Esophagus mucosa (tissue), 1 donor: ENCODE results near the gene RERE. TPM values are rescaled to one million over a fixed set of nuclear protein-coding genes. Genes with fewer than 3 reads are reported as not detected.

Experiments used
- ATAC-seq: fragments of 200-7000 bp; cut with Tn5 transposase; one replicate; pipeline ENCODE4 v1.9.1; 2020
- total RNA-seq: library from RNA; stranded (reverse); gene quantifications from one replicate; pipeline ENCODE4 v1.2.4, GENCODE V29; 2023
- donor health status: DM: yes; HTN: yes; CAD: no.

The RERE gene
- total RNA-seq, 1 donor from 2014 or later = 33.0 TPM

GRCh38 chr1:8567146-8567545 is 250.3 kb downstream of the RERE start:
- ATAC-seq = no peak

- no peak for ATAC-seq
These were observed 251.6 kb downstream of the RERE start for GRCh38 chr1:8565802-8566201.

DNA sequence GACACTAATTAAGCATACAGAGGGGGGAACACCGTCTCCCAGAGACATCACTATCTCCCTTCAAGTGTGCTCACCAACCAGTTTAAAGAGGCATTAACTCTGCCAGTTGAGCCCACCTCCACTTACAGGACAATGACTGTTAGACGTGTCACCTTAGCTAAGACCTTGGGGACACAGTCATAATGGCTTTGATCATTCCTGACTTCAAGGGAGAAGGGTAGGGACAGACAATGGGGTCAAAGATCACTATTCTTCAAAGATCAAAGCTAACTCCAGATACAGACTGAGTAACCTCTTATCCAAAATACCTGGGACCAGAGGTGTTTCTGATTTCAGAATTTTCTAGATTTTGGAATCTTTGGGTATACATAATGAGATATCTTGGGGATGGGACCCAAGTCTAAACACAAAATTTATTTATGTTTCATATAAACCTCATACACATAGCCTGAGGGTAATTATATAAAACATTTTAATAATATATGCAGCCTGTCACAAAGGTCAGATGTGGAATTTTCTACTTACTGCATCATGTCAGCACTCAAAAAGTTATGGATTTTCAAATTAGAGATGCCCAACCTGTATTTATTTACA is 253.4 kb downstream of the RERE start:
- no peak for ATAC-seq

DNA sequence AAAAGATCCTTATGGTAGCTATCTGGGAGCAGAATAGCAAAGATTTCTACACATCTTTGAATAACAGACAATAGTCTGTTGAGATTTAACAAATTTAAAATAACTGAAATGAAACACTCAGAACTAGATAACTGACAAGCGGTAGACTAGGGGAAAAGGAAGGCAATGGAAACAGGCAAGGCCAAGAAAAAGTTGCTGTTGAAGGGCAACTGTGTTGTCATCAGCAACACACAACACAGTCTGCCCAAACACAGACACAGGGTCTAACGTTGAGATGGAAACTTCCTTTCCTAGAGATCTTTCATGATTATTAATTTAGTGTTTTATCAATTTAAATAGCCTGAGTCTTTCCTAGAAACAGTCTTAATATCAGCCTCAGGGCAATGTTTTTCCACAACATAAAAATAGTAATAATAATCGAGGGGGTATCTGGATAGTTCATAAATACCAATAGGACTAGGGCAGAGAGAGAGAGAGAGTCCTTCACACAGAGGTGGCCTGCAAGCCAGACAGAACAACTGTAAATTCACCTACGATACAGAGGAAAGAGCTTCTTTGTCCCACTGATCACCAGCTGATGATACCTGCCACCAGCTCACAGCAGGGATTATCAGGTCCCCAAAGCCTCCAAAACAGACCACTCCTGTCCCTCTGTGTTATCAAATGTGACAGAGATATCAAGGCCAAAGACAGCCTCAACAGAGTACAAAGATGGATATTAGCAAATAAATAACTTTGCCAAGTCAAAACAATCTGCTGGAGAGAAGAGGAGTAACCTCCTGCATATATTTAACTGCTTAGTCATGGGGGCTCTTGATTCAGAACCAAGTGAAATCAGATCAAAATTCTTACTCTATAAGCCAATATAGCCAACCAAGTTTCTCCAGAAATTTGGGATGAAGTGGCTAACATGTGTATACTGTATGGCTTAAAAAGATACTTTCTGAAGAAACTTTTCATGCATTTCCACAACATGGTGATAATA is 254.3 kb downstream of the RERE start:
- ATAC-seq = no peak

- no peak for ATAC-seq
These were observed 255.2 kb downstream of the RERE start for GRCh38 chr1:8562222-8562621.

DNA sequence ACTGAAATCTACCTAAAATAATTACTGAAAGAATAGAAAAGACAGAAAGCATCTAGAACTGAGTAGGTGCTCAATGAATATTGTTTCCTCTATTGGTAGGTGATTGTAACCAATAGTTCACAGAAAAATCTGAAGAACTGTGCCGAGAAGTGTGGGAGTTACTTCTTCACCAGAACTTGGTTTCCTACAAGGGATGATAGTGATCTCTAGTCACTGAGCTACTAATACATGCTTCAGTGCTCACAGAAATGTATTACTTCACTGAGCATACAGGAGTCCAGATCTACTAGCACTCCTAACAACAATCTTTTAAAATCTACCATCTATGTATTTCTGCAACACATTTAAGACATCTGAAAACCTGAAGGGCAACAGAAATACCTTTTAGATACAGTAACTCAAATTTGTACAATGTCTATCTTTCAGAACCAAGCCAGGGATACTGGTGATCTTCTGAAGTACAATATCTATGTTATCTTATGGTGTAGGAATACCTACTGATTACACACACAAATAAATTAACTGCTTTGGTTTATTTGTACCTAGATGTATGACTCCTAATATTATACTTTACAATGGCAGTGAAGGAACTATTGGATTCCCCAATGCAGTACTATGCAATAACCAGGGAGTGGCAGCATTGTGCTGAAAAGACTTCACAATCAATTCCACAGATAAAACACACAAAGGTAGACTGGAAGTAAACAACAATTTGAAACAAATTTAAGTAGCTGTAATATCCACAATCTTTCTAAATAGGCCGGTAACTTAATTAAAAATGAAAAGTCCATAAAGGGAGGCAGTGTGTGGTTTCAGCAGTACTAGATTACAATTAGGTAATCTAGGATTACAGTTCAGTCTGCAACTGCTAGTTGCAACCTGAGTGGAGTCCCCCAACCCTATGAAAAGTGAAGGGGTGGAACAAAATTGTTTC is 256.6 kb downstream of the RERE start:
- ATAC-seq = peak; percentile 80

DNA sequence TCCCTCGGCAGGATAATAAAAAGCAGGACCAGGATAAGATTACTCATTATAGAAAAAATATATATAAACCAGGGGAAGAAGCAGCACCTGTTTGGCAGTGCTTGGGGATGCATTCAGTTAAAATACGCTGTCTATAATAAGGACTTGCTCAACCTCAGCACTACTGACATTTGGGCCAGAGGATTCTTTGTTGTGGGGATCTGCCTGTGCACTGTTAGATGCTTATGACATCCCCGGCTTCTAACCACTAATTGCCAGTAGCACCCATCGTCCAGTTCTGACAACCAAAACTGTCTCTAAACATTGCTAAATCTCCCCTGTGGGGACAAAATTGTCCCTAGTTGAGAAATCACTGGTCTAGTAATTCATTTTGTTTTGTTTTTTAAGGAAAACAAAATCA is 257.4 kb downstream of the RERE start:
- ATAC-seq = no peak

DNA sequence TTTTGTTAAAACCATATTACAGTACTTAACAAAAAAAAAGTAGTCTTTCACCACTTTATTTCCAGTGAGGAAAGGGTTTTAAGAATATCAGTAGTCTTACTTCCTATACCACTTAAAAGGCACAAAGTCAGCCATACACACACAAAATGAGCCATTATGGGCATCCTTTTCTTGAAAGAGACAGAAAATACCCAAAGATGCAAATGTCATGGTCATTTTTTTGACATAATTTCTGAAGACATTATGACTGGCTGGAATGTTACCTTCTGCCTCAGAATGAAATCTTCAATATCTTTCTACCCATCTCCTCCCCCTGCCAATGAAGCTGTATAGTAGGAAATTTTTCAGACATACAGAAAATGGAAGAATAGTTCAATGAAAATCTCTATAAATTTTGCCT is 261.9 kb downstream of the RERE start:
- no peak for ATAC-seq

DNA sequence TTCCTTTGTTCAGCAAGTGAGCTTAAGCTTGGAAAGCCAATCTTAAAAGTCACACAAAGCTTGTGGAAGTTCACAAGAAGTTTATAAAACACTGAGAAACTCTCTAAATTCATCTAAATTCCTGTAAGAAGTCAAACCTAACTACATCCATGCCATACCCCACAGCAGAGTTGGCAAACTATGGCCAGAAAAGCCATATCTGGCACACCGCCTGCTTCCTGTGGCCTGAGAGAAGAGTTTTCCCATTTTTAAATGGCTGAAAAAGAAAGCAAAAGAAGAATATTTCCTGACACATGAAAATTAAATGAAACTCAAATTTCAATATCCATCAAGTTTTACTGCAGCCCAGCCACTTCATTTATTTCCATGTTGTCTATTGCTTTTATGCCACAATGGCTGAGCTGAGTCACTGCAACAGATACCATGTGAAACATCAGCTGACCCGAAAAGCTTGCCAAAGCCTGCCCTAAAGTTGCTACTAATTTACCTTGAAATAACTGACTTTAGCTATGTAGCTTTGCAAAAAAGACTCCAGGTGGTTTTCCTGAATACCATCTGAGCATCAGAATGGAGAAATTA is 262.4 kb downstream of the RERE start:
- no peak for ATAC-seq

DNA sequence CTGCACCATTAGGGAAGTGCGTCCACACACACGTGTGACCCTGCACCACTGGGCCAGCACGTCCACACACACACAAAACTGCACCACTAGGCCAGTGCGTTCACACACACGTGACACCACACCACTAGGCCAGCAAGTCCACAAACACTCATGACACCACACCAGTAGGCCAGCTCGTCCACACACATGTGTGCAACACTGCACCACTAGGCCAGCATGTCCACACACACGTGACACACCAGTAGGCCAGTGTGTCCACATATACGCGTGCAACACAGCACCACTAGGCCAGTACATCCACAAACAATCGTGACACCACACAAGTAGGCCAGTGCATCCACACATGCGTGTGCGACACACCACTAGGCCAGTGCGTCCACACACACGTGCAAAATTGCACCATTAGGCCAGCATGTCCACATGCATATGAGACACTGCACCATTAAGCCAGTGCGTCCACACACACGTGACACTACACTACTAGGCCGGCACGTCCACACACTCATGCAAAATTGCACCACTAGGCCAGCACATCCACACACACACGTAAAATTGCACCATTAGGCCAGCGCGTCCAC is 264.5 kb downstream of the RERE start:
- ATAC-seq = no peak

GRCh38 chr1:8551613-8552489 is 265.6 kb downstream of the RERE start:
- ATAC-seq = no peak

DNA sequence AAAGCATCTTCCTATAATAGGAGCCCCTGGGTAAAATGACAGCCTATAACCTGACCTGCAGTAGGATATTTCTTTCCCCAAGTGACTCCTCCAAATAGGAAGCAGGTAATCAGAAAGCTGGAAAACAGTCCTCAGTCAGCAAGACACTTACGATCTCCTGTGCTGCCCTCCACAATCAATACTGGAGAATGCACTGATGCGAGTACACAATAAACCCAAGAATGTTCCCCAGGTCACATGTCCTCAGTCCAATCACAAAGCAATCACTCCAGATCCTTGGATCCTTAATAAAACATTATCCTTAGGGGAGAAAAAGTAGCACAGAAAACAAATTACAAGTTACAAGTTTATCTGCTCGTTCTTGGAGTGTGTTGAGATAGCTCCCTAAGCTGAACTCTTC is 266.4 kb downstream of the RERE start:
- ATAC-seq = no peak

GRCh38 chr1:8547791-8548190 is 269.6 kb downstream of the RERE start:
- no peak for ATAC-seq

- ATAC-seq = peak; percentile 57
These were observed 272.4 kb downstream of the RERE start for GRCh38 chr1:8545078-8545477.

DNA sequence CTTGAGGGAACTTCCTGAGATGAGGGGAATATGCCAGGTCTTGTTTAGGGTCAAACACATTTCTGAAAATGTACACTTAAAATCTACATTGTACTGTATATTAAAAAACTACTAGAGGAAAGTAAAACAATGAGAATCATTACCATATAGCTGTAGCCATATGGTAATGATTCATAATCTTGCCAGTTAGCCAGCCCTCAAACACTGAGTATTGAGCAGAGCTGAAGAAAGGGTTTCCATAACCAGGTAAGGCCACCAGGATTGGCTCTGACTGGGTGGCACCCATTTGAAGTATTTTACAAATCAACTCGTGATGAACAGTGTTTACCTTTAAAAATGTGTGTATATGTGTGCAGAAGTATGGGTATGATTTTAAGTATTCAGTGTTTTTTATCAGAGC is 272.8 kb downstream of the RERE start:
- ATAC-seq = peak; percentile 8

GRCh38 chr1:8543965-8544364 is 273.5 kb downstream of the RERE start:
- no peak for ATAC-seq

GRCh38 chr1:8541961-8542521 is 275.4 kb downstream of the RERE start:
- ATAC-seq = no peak

DNA sequence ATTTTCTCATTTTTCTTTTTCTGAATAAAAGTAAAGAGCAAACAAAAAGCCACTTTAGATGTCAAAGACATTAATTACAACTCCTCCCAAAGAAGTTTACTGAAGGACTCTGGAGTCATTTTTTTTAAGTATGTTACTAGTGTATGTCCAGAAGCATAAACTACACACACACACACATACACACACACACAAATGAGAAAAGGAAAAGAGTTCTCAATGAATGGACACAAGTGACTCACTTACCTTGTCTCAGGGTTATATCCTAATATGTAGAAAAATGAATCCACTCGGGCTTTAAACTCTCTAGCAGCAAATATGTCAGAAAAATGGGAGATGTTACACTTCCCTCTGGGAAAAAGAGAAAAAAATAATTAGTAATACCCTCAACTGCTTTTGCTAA is 276.5 kb downstream of the RERE start:
- peak; percentile 48 for ATAC-seq

- ATAC-seq = peak; percentile 59
These were observed 277.0 kb downstream of the RERE start for GRCh38 chr1:8540261-8540941.

- ATAC-seq = no peak
These were observed 277.8 kb downstream of the RERE start for GRCh38 chr1:8539683-8540082.
